Measurements from ENCODE around the gene FLYWCH1. TPM values are rescaled to one million over a fixed set of nuclear protein-coding genes. Genes with fewer than 3 reads are reported as not detected.

FLYWCH1 gene
- total and polyA plus RNA-seq, 2 donors (not counting 1 experiment from before 2014, with no cell fraction given) = 78.3 to 120 TPM

DNA sequence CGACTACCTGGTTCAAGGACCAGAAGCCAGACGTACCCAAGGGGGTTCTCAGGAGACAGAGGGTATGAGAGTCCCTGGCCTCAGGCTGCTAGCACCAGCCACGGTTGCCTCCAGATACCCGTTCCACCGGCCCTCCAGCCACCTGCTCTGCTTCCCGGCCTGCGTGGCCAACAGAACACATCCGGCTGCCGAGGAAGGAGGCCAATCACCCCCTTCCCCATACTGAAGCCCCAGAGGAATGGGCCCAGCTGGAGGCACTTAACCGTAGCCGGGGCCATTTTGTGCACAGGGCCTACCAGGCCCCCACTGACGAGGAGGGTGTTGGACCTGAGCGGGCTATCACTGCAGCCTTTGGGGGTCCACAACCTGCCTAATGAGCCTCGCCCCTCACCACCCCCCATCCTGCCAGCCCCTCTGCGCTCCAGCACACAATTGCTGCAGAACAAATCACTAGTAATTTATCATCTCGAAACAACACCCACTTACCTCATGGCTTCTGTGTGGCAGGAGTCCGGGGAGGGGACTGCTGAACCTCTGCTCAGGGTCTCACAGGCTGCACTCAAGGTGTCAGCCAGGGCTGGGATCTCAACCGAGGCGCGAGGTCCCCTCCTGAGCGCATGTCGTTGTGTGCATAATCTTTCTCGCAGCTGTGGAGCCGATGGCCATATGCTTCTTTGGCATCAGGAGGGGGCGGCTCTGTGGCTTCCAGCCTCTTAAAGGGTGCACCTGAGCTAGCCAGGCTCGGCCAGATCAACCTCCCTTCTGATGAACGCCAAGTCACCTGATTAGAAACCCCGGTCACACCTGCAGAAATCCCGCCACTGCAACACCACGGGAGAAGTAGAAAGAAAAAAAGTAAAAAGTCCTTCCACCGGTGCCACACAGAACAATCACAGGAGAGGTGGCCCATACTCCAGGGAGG, 42.2 kb downstream of the FLYWCH1 start:
- H3K79me2 ChIP-seq (ENCODE audit: control insufficient read depth, insufficient read depth, low read length) = no peaks in the 10 kb centered on the region
- no peak overlapping the region for H3K27ac Mint-ChIP-seq
- ChIA-PET CTCF (interaction anchor here (3.2 kb wide), 1 partner anchor 8 kb away, joined by 9 read pairs; no protein-coding TSS in a partner anchor), POLR2A (interaction anchor here (0.7 kb wide), 1 partner anchor 805 kb away, joined by 5 read pairs; no protein-coding TSS in a partner anchor)
- intact Hi-C loops (cut with micrococcal nuclease) = no loop called here
- peak overlapping the region; percentile 43 for H3K4me2 ChIP-seq (replicated peaks; ENCODE audit: low read depth, low read length, poor library complexity, severe bottlenecking)
- H3K27me3 ChIP-seq (replicated peaks in 1 of 4; ENCODE audit: control extremely low read depth in 1 of 4, control insufficient read depth in 3 of 4, insufficient read depth in 4 of 4, low read length in 3 of 4) = peaks cover 0 to 28% (median 5%) of the 10 kb centered on the region in 4 experiments
- H3K4me3 ChIP-seq (ENCODE audit: control extremely low read depth in 1 of 5, extremely low read depth in 1 of 5, insufficient read depth in 1 of 5, low read depth in 2 of 5, low read length in 4 of 5) = no peak overlapping the region
- H3K27me3 Mint-ChIP-seq = peaks cover 15% of the 10 kb centered on the region
- no peaks in the 10 kb centered on the region for H4K20me1 ChIP-seq (ENCODE audit: control insufficient read depth, insufficient read depth, low read length, poor library complexity, severe bottlenecking)
- H3K27ac ChIP-seq (ENCODE audit: low read length in 2 of 2) = no peak overlapping the region
- peaks cover 0 to 3% (median 0%) of the 10 kb centered on the region in 3 donors for H3K9me3 ChIP-seq (ENCODE audit: control extremely low read depth in 1 of 3, control insufficient read depth in 2 of 3, insufficient read depth in 1 of 3, low read length in 2 of 3)
- peaks cover 0 to 3% of the 10 kb centered on the region in 2 experiments for H3K36me3 ChIP-seq (replicated peaks in 1 of 2; ENCODE audit: control extremely low read depth in 1 of 2, control insufficient read depth in 1 of 2, extremely low read depth in 1 of 2, insufficient read depth in 2 of 2, low read length in 1 of 2)
- no peak overlapping the region for H3K9ac ChIP-seq (ENCODE audit: low read length)
- H3K9me3 Mint-ChIP-seq (ENCODE audit: insufficient read depth) = no peaks in the 10 kb centered on the region
- no peak overlapping the region for H3K4me3 Mint-ChIP-seq
- no peaks in the 10 kb centered on the region for H3K4me1 Mint-ChIP-seq
- peaks cover 13 to 26% of the 10 kb centered on the region in 2 donors for H3K4me1 ChIP-seq (ENCODE audit: control insufficient read depth in 2 of 2, insufficient read depth in 2 of 2, low read length in 2 of 2)
- no peak overlapping the region for H2AFZ ChIP-seq (ENCODE audit: insufficient read depth, low read depth, low read length, poor library complexity, severe bottlenecking)
- no peak for ATAC-seq (ENCODE audit: low read depth)
- DNase-seq = peak; percentile 49
- no peak for TF ChIP-seq EZH2 (IDR thresholded peaks at IDR 0.05; ENCODE audit: borderline replicate concordance, insufficient read depth, low read depth, low read length, poor library complexity, severe bottlenecking)
- TF ChIP-seq, protein P1, sequence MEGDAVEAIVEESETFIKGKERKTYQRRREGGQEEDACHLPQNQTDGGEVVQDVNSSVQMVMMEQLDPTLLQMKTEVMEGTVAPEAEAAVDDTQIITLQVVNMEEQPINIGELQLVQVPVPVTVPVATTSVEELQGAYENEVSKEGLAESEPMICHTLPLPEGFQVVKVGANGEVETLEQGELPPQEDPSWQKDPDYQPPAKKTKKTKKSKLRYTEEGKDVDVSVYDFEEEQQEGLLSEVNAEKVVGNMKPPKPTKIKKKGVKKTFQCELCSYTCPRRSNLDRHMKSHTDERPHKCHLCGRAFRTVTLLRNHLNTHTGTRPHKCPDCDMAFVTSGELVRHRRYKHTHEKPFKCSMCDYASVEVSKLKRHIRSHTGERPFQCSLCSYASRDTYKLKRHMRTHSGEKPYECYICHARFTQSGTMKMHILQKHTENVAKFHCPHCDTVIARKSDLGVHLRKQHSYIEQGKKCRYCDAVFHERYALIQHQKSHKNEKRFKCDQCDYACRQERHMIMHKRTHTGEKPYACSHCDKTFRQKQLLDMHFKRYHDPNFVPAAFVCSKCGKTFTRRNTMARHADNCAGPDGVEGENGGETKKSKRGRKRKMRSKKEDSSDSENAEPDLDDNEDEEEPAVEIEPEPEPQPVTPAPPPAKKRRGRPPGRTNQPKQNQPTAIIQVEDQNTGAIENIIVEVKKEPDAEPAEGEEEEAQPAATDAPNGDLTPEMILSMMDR (IDR thresholded peaks at IDR 0.05) = no peak
- WGBS (ENCODE audit: insufficient coverage) = 43% methylated on average over 22 of the region's 31 CpGs

All from B cell (primary cell).